Measurements from ENCODE around the gene SKA3. TPM values are rescaled to one million over a fixed set of nuclear protein-coding genes. Genes with fewer than 3 reads are reported as not detected.
"Not testable (repeated sequence)": the region's sequence is repeated elsewhere in the genome, so short reads cannot be mapped to it uniquely, and the experiment has no call there.

SKA3 gene
- polyA plus RNA-seq, 1 donor (not counting 4 experiments of a cell fraction or from before 2014, with no cell fraction given): 13.4 TPM

DNA sequence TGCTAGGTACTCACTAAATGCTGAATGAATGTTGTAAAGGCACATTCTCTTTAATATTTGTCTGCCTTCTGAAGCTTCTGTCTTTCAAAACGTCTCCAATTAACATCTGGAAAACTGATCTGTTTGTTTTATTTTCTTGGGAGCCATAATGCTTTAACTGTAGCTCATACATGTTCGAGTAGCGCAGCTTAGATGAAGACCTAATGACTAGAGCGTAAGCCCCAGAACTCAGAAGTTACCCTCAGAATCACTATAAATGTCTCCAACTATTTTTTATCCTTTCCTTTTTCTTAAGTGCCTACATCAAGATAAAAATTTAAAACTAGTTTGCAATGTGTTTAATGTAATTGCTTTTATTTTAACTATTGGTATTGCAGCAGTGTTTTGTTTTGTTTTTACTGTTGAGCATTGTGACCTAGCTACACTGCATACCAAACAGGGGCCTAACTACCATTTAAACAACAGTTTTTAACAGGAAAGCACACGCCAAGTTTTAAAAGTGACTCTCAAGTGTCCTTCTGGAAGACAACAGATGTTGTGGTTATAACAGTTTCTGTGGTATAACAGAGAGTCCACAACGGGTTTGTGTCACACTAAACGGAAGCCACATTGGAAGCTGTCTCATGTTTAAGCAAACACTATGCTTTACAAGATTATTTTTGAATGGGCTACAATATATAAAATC is 42.1 kb upstream of the SKA3 start:
- no peaks in the 10 kb centered on the region for H4K20me1 ChIP-seq (ENCODE audit: control insufficient read depth, extremely low read depth, insufficient read depth, low read length)
- H3K27ac ChIP-seq (ENCODE audit: control insufficient read depth, insufficient read depth, low read length): no peak overlapping the region
- H3K79me2 ChIP-seq (ENCODE audit: control insufficient read depth, insufficient read depth, low read length): no peaks in the 10 kb centered on the region
- no peaks in the 10 kb centered on the region for H3K4me1 ChIP-seq (ENCODE audit: control insufficient read depth, extremely low read depth, insufficient read depth, low read length)
- no peak overlapping the region for H3K4me3 ChIP-seq (ENCODE audit: control insufficient read depth in 2 of 3, extremely low read depth in 1 of 3, insufficient read depth in 2 of 3, low read depth in 1 of 3, low read length in 3 of 3)
- no peak overlapping the region for H2AFZ ChIP-seq (ENCODE audit: control insufficient read depth, low read length)
- FAIRE-seq (no peak), DNase-seq (ENCODE audit: low read depth, low spot score) (no peak)
- no peaks in the 10 kb centered on the region for H3K36me3 ChIP-seq (ENCODE audit: control insufficient read depth in 2 of 2, extremely low read depth in 1 of 2, insufficient read depth in 2 of 2, low read length in 2 of 2)
- dilution Hi-C loops (cut with MboI; ENCODE audit: extremely low pct_ligation_motif_present, low sequenced_read_pairs): no loop called here
- no peaks in the 10 kb centered on the region for H3K9me1 ChIP-seq (ENCODE audit: control insufficient read depth, extremely low read depth, insufficient read depth, low read length)
- H3K9me3 ChIP-seq (ENCODE audit: control insufficient read depth, low read depth, low read length): no peaks in the 10 kb centered on the region
- H3K27me3 ChIP-seq (ENCODE audit: control insufficient read depth, extremely low read depth, insufficient read depth, low read length): no peaks in the 10 kb centered on the region
- TF ChIP-seq CTCF (optimal IDR thresholded peaks at IDR 0.05 in 1 of 3, IDR thresholded peaks at IDR 0.05 in 1 of 3, conservative IDR thresholded peaks at IDR 0.05 in 1 of 3; ENCODE audit: extremely low read depth in 1 of 3, insufficient read depth in 2 of 3, low read length in 3 of 3): no peak
- no peak for TF ChIP-seq EZH2 (IDR thresholded peaks at IDR 0.05; ENCODE audit: low read length)
- H3K9ac ChIP-seq (ENCODE audit: control insufficient read depth, extremely low read depth, insufficient read depth, low read length): no peak overlapping the region
- no peak overlapping the region for H3K4me2 ChIP-seq (ENCODE audit: control insufficient read depth, extremely low read depth, insufficient read depth, low read depth, low read length)

DNA sequence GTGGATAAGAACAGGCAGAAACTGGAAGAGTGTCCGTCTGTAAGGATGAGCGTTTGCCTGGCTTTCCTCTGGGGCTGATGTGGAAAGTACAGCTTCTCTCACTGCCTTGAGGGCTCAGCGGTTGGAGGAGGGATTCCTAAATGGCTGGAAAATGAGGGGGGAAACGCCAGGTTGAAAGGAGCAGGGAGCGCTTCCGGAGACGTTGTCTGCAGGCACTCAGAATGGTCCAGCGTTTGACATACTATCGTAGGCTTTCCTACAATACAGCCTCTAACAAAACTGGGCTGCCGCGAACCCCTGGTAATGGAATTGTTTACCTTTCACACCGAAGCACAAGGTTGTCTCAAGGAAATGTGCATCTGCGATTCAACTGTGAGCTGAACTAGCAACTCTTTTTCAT is 40.0 kb upstream of the SKA3 start:
- no peaks in the 10 kb centered on the region for H3K9me1 ChIP-seq (ENCODE audit: control insufficient read depth, extremely low read depth, insufficient read depth, low read length)
- dilution Hi-C loops (cut with MboI; ENCODE audit: extremely low pct_ligation_motif_present, low sequenced_read_pairs): no loop called here
- no peak overlapping the region for H3K27ac ChIP-seq (ENCODE audit: control insufficient read depth, insufficient read depth, low read length)
- TF ChIP-seq CTCF (optimal IDR thresholded peaks at IDR 0.05 in 1 of 3, IDR thresholded peaks at IDR 0.05 in 1 of 3, conservative IDR thresholded peaks at IDR 0.05 in 1 of 3; ENCODE audit: extremely low read depth in 1 of 3, insufficient read depth in 2 of 3, low read length in 3 of 3) (no peak), EZH2 (IDR thresholded peaks at IDR 0.05; ENCODE audit: low read length) (no peak)
- H4K20me1 ChIP-seq (ENCODE audit: control insufficient read depth, extremely low read depth, insufficient read depth, low read length): no peaks in the 10 kb centered on the region
- no peaks in the 10 kb centered on the region for H3K79me2 ChIP-seq (ENCODE audit: control insufficient read depth, insufficient read depth, low read length)
- no peak overlapping the region for H3K4me3 ChIP-seq (ENCODE audit: control insufficient read depth in 2 of 3, extremely low read depth in 1 of 3, insufficient read depth in 2 of 3, low read depth in 1 of 3, low read length in 3 of 3)
- no peaks in the 10 kb centered on the region for H3K9me3 ChIP-seq (ENCODE audit: control insufficient read depth, low read depth, low read length)
- H3K9ac ChIP-seq (ENCODE audit: control insufficient read depth, extremely low read depth, insufficient read depth, low read length): no peak overlapping the region
- no peaks in the 10 kb centered on the region for H3K4me1 ChIP-seq (ENCODE audit: control insufficient read depth, extremely low read depth, insufficient read depth, low read length)
- H3K36me3 ChIP-seq (ENCODE audit: control insufficient read depth in 2 of 2, extremely low read depth in 1 of 2, insufficient read depth in 2 of 2, low read length in 2 of 2): no peaks in the 10 kb centered on the region
- FAIRE-seq (no peak), DNase-seq (ENCODE audit: low read depth, low spot score) (no peak)
- peak overlapping the region; percentile 62 for H2AFZ ChIP-seq (ENCODE audit: control insufficient read depth, low read length)
- no peaks in the 10 kb centered on the region for H3K27me3 ChIP-seq (ENCODE audit: control insufficient read depth, extremely low read depth, insufficient read depth, low read length)
- H3K4me2 ChIP-seq (ENCODE audit: control insufficient read depth, extremely low read depth, insufficient read depth, low read depth, low read length): peak overlapping the region; percentile 12

GRCh38 chr13:21215419-21215818 is 39.1 kb upstream of the SKA3 start:
- H4K20me1 ChIP-seq (ENCODE audit: control insufficient read depth, extremely low read depth, insufficient read depth, low read length); DNase-seq (ENCODE audit: low read depth, low spot score); H3K27ac ChIP-seq (ENCODE audit: control insufficient read depth, insufficient read depth, low read length); H3K27me3 ChIP-seq (ENCODE audit: control insufficient read depth, extremely low read depth, insufficient read depth, low read length); H3K79me2 ChIP-seq (ENCODE audit: control insufficient read depth, insufficient read depth, low read length); H3K9ac ChIP-seq (ENCODE audit: control insufficient read depth, extremely low read depth, insufficient read depth, low read length); H3K4me2 ChIP-seq (ENCODE audit: control insufficient read depth, extremely low read depth, insufficient read depth, low read depth, low read length); H3K9me1 ChIP-seq (ENCODE audit: control insufficient read depth, extremely low read depth, insufficient read depth, low read length); H3K4me3 ChIP-seq (ENCODE audit: control insufficient read depth in 2 of 3, extremely low read depth in 1 of 3, insufficient read depth in 2 of 3, low read depth in 1 of 3, low read length in 3 of 3); H3K9me3 ChIP-seq (ENCODE audit: control insufficient read depth, low read depth, low read length); FAIRE-seq; H3K4me1 ChIP-seq (ENCODE audit: control insufficient read depth, extremely low read depth, insufficient read depth, low read length); dilution Hi-C loops (cut with MboI; ENCODE audit: extremely low pct_ligation_motif_present, low sequenced_read_pairs); H3K36me3 ChIP-seq (ENCODE audit: control insufficient read depth in 2 of 2, extremely low read depth in 1 of 2, insufficient read depth in 2 of 2, low read length in 2 of 2); H2AFZ ChIP-seq (ENCODE audit: control insufficient read depth, low read length): not testable (repeated sequence)
